AG10803 (cell line): Measurements from ENCODE around the gene PRAMEF12.

Experiments
- DNase-seq: peaks from one replicate; pipeline ENCODE4 v3.0.0; 2010; ENCODE audit warnings: low read depth
- H3K4me3 ChIP-seq: 2 replicates; pipeline ENCODE4 v1.5.1; 2011; ENCODE audit warnings: mild to moderate bottlenecking, low read length, control low read depth
- TF ChIP-seq, protein P1 (sequence below): conservative IDR thresholded peaks from 2 replicates; pipeline ENCODE4 v1.5.1; 2011; ENCODE audit warnings: mild to moderate bottlenecking, low read length, control low read depth, inconsistent platforms

PRAMEF12 gene

DNA sequence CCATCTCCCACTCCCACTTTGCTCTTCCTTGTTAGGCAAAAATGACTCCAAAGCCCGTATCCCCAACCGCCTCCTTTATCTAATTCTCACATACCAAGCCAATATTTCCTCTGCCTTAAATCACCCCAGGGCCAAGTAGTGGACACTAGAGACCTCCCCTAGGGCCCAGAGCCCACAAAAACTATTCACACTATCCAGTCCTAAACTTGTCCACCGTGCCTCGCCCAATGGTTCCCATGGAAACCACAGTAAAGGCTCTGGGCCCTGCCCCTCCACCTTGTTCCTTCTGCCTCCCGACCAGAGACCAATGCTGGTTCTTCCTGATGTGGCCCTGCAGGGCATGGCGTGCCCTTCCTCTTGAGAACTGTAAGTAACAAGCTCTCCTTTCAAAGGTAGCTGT is 15.7 kb upstream of the PRAMEF12 start:
- H3K4me3 ChIP-seq: no peak overlapping the region
- TF ChIP-seq, protein P1, sequence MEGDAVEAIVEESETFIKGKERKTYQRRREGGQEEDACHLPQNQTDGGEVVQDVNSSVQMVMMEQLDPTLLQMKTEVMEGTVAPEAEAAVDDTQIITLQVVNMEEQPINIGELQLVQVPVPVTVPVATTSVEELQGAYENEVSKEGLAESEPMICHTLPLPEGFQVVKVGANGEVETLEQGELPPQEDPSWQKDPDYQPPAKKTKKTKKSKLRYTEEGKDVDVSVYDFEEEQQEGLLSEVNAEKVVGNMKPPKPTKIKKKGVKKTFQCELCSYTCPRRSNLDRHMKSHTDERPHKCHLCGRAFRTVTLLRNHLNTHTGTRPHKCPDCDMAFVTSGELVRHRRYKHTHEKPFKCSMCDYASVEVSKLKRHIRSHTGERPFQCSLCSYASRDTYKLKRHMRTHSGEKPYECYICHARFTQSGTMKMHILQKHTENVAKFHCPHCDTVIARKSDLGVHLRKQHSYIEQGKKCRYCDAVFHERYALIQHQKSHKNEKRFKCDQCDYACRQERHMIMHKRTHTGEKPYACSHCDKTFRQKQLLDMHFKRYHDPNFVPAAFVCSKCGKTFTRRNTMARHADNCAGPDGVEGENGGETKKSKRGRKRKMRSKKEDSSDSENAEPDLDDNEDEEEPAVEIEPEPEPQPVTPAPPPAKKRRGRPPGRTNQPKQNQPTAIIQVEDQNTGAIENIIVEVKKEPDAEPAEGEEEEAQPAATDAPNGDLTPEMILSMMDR: no peak
- no peak for DNase-seq

DNA sequence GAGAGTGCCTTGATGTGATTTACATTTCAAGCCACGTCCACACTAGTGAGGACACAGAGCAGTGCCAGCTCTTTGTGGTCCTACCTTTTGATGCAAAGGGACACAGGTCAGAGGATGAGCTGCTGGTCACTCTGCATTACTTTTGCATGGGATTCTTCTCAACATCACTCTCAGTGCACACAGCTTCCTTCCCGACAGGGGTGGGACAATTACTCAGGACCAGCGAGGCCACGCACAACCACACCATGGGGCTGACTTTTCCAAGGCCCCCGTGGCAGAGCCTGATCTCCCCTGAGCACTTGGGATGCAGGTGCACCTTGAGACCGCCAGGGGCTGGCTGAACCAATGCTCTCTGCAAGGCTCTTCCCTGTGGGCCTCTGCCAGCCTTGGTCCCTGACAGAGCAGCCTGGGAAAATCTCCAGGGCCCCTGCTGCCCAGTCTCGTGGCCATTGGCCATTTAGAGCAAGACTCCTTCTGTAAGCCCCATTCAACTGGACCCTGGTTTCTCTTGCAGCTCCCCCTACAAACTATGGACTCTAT is 13.2 kb upstream of the PRAMEF12 start:
- H3K4me3 ChIP-seq: no peak overlapping the region
- TF ChIP-seq, protein P1: peak; percentile 14; the same call in 1 of the 2 replicates
- DNase-seq: no peak

DNA sequence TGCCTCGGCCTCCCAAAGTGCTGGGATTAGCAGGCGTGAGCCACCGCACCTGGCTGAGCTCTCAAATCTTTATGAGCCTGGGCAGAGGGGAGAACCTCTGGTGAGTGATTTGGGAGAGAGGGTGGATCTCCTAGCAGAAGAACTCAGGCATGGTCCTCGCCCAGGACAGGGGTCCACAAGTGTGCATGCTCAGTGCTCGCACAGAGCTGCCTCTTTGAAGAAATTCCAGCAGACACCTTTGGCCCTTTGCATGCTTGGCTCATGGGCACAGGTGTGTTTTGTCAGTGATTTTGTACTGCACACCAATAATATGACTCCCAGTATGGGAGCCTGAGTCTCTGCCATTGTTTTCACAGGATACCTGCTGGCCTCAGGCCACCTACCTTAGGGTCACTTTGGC is 11.8 kb upstream of the PRAMEF12 start:
- no peak overlapping the region for H3K4me3 ChIP-seq
- TF ChIP-seq, protein P1: no peak

DNA sequence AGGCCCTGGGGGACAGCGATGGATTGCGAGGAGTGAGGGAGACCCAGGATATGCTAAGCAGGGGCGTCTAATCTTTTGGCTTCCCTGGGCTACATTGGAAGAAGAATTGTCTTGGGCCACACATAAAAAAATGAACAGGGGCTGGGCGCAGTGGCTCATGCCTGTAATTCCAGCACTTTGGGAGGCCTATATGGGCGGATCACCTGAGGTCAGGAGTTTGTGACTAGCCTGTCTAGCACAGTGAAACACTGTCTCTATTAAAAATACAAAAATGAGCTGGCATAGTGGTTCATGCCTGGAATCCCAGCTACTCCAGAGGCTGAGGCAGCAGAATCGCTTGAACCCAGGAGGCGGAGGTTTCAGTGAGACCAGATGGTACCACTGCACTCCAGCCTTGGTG is 10.8 kb upstream of the PRAMEF12 start:
- no peak overlapping the region for H3K4me3 ChIP-seq
- no peak for DNase-seq
- TF ChIP-seq, protein P1: no peak

More for the DNA sequence above, 11.8 kb upstream of the PRAMEF12 start:
- DNase-seq: no peak

DNA sequence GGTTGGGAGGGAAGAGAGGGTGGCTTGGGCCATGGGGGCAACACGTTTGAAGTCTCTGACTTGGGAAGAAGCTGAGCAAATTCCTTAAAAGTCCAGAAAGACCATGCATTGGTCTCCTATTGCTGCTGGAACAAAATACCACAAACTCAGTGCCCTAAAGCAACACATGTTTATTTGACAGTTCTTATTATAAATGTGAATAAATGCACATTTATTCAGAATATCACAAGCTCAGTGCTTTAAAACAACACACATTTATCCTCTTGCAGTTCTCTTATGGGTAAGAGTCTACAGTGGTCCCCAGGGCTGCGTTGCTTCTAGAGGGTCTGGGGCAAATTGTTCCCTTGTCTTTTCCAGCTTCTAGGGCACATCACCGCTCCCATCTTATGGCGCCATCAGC is 10.1 kb upstream of the PRAMEF12 start:
- TF ChIP-seq, protein P1: no peak
- no peak for DNase-seq
- no peak overlapping the region for H3K4me3 ChIP-seq

DNA sequence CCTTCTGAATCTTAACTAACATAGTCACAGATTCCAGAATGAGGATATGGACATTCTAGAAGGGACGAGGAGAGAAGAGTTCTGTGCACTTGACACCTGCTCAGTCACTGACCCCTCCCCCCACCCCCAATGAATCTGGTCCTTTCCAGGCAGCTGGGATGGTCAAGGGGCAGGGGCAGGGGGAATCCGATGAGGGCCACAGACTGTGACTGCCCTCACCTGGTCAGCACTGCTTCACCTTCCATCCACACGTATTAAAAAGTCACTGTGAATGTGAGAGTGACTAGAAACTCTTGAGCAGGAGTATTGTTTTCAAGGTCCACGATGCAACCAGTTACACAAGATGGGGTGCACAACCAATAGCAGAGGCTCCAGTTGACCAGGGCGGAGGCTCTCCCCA is 9.5 kb upstream of the PRAMEF12 start:
- DNase-seq: no peak
- H3K4me3 ChIP-seq: no peak overlapping the region
- TF ChIP-seq, protein P1: no peak

DNA sequence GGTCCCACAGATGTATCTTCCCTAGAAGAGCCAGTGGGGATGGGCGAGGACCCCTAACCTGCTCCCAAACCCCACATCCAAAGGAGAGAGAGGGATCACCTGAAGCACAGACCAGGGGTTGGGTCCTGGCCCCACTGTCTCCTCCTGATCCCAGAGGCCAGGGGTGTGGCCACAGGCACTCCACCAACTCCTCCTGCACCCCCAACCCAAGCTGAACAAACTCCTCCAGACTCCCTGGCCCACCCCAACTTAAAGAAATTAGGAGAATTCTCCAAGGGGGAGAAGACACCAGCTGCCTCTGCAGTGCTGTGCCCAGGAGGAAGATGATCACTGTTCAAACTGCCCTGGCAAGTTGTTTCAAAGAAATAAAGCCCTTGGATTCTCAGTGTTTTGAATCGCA is 4.5 kb upstream of the PRAMEF12 start:
- TF ChIP-seq, protein P1: no peak
- no peak overlapping the region for H3K4me3 ChIP-seq
- no peak for DNase-seq
